ENCODE results near the gene GON4L. TPM values are rescaled to one million over a fixed set of nuclear protein-coding genes. Genes with fewer than 3 reads are reported as not detected.

Gene GON4L
- total RNA-seq, 1 experiment from 2014 or later: 43.7 TPM

- TSS peak; percentile 81 for BruUV-seq (replicated peaks)
- Histone ChIP-seq H3K36me3 (ENCODE audit: control insufficient read depth, insufficient read depth, low read length) (peaks cover 3% of the 10 kb centered on the region), H3K4me1 (peaks cover 6% of the 10 kb centered on the region), H3K4me3 (ENCODE audit: low read depth, low read length) (peak overlapping the region; percentile 99), H3K9me3 (no peaks in the 10 kb centered on the region), H3K27me3 (replicated peaks; ENCODE audit: control insufficient read depth, insufficient read depth, low read length) (no peaks in the 10 kb centered on the region)
- ChIA-PET CTCF (no interaction called here), POLR2A (interaction anchor here (0.6 kb wide), 1 partner anchor 293 kb away, joined by 3 read pairs; no protein-coding TSS in a partner anchor)
- Mint-ChIP-seq H3K27ac (ENCODE audit: unreplicated experiment) (peak overlapping the region; percentile 95), H3K36me3 (ENCODE audit: insufficient read depth, unreplicated experiment) (peaks cover 35% of the 10 kb centered on the region), H3K4me3 (ENCODE audit: unreplicated experiment) (peak overlapping the region; percentile 93), H3K4me1 (ENCODE audit: low read depth, unreplicated experiment) (peaks cover 6% of the 10 kb centered on the region), H3K9me3 (ENCODE audit: unreplicated experiment) (no peaks in the 10 kb centered on the region), H3K27me3 (ENCODE audit: insufficient read depth, unreplicated experiment) (peaks cover 2% of the 10 kb centered on the region)
- intact Hi-C loops (cut with micrococcal nuclease; ENCODE audit: unreplicated experiment): loop anchor here (10.0 kb wide), 1 partner anchor 58 kb away; the partner anchor contains the start of gene RIT1
- no peak for TF ChIP-seq CTCF (IDR thresholded peaks at IDR 0.05; ENCODE audit: insufficient read depth in 1 of 2, low read depth in 1 of 2, low read length in 1 of 2, severe bottlenecking in 1 of 2, unreplicated experiment in 1 of 2)
- DNase-seq: no peak
Measured at GRCh38 chr1:155856257-155856974, 598 bp downstream of the GON4L start.

GRCh38 chr1:155850345-155850744, 6.7 kb downstream of the GON4L start:
- no peaks in the 10 kb centered on the region for H3K4me1 ChIP-seq
- no peak overlapping the region for H3K4me3 ChIP-seq (ENCODE audit: low read depth, low read length)
- H3K27me3 Mint-ChIP-seq (ENCODE audit: insufficient read depth, unreplicated experiment): no peaks in the 10 kb centered on the region
- H3K9me3 Mint-ChIP-seq (ENCODE audit: unreplicated experiment): no peaks in the 10 kb centered on the region
- CTCF ChIA-PET: no interaction called here
- no peaks in the 10 kb centered on the region for H3K27me3 ChIP-seq (replicated peaks; ENCODE audit: control insufficient read depth, insufficient read depth, low read length)
- H3K36me3 Mint-ChIP-seq (ENCODE audit: insufficient read depth, unreplicated experiment): peaks cover 75% of the 10 kb centered on the region
- H3K9me3 ChIP-seq: no peaks in the 10 kb centered on the region
- H3K4me3 Mint-ChIP-seq (ENCODE audit: unreplicated experiment): no peak overlapping the region
- TF ChIP-seq CTCF (IDR thresholded peaks at IDR 0.05; ENCODE audit: insufficient read depth in 1 of 2, low read depth in 1 of 2, low read length in 1 of 2, severe bottlenecking in 1 of 2, unreplicated experiment in 1 of 2): no peak
- no peaks in the 10 kb centered on the region for H3K4me1 Mint-ChIP-seq (ENCODE audit: low read depth, unreplicated experiment)
- no peak overlapping the region for H3K27ac Mint-ChIP-seq (ENCODE audit: unreplicated experiment)
- intact Hi-C loops (cut with micrococcal nuclease; ENCODE audit: unreplicated experiment): loop anchor here (10.0 kb wide), 1 partner anchor 64 kb away; the partner anchor contains the start of gene RIT1
- POLR2A ChIA-PET: no interaction called here
- BruUV-seq (replicated peaks): no TSS peak
- DNase-seq: no peak
- H3K36me3 ChIP-seq (ENCODE audit: control insufficient read depth, insufficient read depth, low read length): peaks cover 5% of the 10 kb centered on the region

GRCh38 chr1:155847823-155848529, 9.0 kb downstream of the GON4L start:
- no peaks in the 10 kb centered on the region for H3K27me3 Mint-ChIP-seq (ENCODE audit: insufficient read depth, unreplicated experiment)
- no peak overlapping the region for H3K4me3 Mint-ChIP-seq (ENCODE audit: unreplicated experiment)
- DNase-seq: no peak
- H3K36me3 Mint-ChIP-seq (ENCODE audit: insufficient read depth, unreplicated experiment): peaks cover 75% of the 10 kb centered on the region
- H3K27me3 ChIP-seq (replicated peaks; ENCODE audit: control insufficient read depth, insufficient read depth, low read length): no peaks in the 10 kb centered on the region
- POLR2A ChIA-PET: no interaction called here
- CTCF ChIA-PET: no interaction called here
- H3K4me1 ChIP-seq: no peaks in the 10 kb centered on the region
- intact Hi-C loops (cut with micrococcal nuclease; ENCODE audit: unreplicated experiment): no loop called here
- no peaks in the 10 kb centered on the region for H3K9me3 Mint-ChIP-seq (ENCODE audit: unreplicated experiment)
- no peak overlapping the region for H3K4me3 ChIP-seq (ENCODE audit: low read depth, low read length)
- peaks cover 2% of the 10 kb centered on the region; the same call in 1 of the 2 replicates for H3K36me3 ChIP-seq (ENCODE audit: control insufficient read depth, insufficient read depth, low read length)
- no peaks in the 10 kb centered on the region for H3K4me1 Mint-ChIP-seq (ENCODE audit: low read depth, unreplicated experiment)
- H3K9me3 ChIP-seq: no peaks in the 10 kb centered on the region
- TF ChIP-seq CTCF (IDR thresholded peaks at IDR 0.05; ENCODE audit: insufficient read depth in 1 of 2, low read depth in 1 of 2, low read length in 1 of 2, severe bottlenecking in 1 of 2, unreplicated experiment in 1 of 2): no peak
- H3K27ac Mint-ChIP-seq (ENCODE audit: unreplicated experiment): no peak overlapping the region
- no TSS peak for BruUV-seq (replicated peaks)

All from Caco-2 (cell line).